HG02678 (cell line): ENCODE data around the gene SIGLEC12.
A peak's percentile ranks its signal among the peaks of the same experiment; 100 is the strongest.

Experiments
- ATAC-seq: cut with Tn5 transposase; IDR thresholded peaks from one replicate; pipeline ENCODE4 v1.9.1; 2021; ENCODE audit warnings: mild to moderate bottlenecking, moderate library complexity; ENCODE audit not compliant: unreplicated experiment

SIGLEC12 gene

DNA sequence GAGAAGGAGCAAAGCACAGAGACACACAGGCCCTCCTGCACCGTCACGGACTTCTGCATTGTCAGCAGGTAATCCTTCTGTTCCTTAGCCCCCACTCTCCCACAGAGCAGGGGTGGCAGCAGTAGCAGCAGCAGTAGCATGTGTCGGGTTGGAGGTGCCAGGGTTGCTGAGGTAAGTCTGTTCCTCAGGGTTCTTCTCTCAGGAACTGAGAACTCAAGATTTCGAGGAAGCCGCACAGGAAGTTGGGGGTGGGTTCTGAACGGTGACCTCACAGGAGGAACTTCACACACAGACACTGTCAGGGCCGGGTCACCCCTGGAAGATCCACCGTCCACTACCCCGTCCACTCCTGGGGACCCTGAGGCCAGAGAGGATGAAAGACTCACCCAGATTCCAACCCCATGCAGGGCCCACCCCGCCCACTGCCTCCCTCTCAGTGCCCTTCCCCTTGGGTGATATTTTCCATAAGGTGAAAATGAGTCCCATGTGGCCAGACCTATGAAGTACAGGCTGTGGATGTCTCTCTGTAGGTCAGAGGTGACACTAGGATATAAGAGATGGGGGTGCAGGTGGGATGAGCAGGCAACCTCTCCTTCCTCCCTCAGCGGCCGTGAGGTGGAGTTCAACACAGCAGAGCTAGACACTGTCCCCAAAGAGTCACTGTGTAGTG lies at the start of gene SIGLEC12:
TSS of gene SIGLEC12 (minus strand) at position 207 of the 670 bp plus-strand sequence. CDS start at position 140, 67 bp downstream.
- no peak for ATAC-seq

DNA sequence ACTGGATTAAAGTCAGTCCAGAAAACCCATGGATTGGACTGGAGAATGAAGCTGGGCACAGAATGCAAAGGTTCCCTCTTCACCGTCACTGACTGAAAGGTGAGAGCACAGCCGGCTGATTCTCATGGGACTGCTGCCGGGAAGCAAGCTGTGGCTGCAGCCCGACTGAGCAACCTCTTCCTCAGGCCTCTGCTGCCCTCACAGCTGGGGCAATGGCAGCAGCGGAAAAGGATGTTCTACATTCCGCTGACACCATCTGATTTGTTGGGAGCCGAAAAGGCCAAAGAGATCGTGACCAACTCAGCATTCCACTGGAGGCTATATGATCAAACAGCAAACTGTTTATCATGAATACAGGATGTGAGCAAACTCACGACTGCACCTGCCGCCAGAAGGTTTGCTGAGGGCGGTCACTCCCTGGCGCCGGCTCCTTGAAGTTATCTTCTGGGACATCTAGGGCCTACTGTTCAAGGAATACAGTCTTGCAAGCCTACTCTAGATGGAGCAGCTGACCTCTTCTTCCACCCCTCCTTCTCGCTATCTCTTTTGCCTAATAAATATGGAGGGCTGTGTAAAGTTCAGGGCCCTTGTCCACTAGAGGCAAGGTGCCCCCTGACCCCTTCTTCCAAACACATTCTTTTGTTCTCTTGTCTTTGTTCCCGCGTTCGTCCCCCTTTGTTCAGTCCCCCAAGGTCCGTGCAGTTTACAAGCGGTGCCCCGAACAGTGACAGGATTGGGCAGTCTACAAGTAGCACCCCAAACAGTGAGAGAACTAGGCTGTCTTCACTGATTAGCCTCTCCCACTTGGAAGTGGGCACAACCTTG lies 49.5 kb upstream of the SIGLEC12 start:
- ATAC-seq: no peak

DNA sequence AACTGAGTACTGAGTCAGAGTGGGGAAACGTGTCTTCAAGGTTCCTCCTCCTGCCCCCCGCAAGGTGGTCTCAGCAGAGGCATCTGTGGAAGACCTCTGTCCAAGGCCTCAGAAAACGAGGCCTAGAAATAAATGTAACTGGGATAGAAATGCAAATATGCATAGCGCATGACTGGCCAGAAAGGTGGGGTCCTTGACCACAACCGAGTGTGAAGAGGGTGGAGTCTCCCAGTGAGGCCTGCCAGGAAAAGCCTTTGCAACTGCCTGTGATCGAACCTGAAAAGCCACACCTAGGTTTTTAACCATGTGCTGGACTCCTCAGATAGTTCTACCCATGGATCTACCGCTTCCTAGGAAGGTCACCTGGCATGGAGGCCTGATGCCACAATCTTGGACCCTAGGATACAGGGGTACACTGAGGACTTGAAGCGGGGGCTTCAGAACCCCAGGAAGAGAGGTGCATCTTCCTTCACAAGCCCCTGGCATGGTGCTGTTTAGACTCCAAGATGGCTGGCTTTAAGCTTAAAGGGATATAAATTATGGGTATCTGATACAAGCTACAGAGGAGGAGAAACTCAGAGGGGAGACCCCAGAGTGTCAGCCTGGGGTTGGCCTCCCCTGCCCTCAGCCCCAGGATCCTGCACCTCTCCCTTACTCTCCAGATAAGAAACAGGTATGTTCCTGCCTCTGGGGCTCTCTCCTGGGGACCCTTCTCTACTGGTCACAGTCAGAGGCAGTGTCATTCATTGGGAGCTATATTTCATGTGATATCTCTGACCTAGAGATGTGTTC lies 48.1 kb upstream of the SIGLEC12 start:
- no peak for ATAC-seq

DNA sequence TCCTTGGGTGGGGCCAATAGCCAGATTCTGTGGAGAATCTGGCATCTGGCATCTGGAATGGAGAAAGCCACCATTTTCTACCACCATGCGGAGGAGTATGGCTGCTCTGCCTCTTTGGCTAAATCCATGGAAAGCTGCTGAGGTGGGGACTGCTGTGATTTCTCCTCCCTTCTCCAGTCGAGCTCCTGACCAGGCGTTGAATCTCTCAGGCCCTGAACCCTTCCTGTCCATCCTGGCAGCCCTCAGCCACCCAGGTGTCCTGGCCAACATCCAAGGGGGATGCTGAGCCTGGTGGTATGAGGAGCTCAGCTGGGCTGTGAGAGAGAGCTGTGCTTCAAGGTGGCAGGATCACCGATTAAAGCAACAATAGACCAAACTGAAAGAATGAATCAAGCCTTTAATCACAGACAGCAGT lies 47.3 kb upstream of the SIGLEC12 start:
- no peak for ATAC-seq

DNA sequence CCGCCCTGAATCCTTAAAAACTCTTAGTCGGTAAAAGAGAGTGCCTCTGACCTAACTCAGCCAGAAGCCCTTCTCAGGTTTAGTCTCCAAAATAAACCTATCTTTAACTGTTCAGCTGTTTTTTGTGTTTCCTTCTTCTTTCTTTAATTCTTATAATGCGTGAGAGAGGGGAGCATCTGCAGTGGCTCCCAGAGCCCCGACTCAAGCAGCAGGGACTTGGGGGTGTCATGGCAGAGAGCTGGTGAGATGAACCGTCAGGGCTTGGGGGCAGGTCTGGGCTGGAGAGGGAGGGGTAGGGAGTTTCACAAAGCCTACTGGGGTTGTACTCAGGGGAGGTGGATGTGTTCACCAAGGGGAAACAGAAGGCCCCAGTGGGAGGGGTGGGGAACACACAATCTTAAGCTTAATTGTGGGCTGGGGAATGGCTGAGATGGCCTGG lies 46.6 kb upstream of the SIGLEC12 start:
- ATAC-seq: no peak

DNA sequence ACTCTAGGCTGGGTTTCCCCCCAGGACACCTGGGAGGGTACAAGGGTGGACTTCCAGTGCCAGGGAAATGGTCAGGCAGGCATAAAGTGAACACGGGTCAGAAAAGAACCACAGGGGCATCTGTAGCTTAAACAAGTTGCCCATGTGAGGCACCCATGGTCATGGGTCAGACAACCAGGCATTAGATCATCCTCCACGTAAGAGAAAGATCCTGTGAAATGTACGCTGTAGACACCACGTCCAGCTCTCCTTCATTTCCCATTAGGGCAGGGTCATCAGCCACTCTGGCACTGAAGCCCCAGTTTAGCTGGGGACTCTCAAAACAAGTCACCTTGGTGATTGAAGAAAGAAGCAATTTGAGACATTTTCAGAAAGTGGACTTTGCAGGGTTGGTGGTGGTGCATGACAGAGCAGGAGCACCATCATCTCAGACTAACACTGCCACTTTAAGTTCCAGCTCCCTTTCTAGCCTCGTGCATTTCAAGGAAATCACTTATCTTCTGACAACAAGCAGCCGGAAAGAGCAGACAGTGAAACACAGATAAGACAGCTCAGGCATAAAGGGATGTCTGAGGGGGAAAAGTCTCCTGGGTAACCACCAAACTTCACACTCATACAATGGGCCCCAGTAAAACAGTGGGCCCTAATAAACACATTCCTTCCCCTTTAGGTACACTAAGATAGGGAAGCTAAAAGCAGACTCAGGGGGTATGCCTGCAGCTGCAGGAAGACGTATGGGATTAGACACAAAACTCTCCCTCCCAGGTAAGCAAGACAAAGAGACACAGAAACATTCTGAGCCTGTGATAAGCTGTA lies 46.0 kb upstream of the SIGLEC12 start:
- ATAC-seq: no peak

DNA sequence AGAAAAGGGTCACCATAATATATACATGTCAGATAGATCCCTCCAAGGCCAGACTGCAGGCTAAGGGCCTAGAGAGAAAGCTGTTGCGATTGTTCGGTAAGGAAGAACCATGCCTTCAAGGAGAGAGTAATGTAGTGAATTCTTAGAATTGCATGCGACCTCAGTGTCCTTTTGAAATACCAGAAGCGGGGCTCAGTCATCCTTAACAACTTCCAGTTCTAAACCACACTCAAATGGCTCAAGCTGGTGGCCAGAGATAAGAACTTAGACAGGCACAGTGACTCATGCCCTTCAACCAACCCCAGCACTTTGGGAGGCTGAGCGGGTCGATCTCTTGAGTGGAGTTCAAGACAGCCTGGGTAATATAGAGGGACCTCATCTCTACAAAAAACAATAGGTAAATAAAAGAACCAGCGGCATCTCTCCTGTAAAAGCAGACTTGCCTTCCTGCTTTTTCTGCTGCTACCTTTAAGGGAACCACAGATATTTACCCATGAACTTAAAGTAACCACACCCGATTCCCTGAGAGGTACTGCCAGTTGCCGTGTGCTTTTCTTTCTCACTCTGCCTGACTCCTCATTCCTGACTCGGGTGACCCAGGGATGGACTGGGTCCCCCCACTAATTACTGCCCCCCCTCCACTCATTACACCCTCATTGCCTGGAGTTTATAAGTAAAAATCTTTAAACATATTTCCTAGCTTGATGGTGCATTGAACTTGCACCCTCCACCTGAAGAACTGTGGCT lies 45.2 kb upstream of the SIGLEC12 start:
- ATAC-seq: no peak

DNA sequence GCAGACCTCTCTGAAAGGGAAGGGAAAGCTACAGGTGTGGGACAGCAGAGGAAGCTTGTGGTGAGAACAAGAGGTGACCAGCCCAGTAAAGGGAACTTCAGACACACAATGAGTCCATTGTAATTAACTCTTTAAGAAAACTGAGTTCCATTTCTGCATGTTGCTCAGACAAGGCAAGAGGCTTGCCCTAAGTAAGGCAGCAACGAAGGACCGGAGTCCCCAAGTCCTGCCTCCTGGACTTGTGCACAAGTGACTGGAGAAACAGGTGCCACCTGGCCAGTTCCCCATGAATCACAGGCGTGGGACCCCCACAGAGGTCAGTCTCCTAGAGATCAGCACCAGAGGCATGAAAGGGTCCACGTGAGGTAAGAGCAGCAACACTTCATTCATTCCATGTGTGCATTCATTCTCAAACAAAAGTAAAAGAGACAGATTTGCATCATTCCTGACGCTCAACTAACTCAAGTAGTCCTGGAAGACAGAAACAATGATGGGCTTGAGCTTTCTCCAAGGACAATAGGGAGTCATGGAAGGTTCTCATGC lies 44.6 kb upstream of the SIGLEC12 start:
- no peak for ATAC-seq

DNA sequence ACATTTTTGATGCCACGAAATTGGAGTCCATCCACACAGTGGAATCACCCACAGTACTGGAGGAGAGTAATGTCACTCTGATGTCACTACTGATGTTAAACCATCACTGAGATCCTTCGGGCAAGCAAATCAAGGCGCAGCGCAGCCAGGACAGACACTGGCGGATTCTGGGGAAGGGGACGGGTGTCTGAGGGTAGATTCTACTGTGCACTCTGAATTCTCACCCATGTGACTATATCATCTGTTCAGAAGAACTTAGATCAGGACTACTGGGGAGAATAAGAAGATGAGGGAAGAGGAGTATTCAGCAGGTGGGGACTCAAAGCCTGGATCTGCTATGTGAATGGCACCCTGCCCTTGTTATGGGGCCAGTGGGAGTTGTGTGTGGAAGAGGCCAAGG lies 42.4 kb upstream of the SIGLEC12 start:
- no peak for ATAC-seq

DNA sequence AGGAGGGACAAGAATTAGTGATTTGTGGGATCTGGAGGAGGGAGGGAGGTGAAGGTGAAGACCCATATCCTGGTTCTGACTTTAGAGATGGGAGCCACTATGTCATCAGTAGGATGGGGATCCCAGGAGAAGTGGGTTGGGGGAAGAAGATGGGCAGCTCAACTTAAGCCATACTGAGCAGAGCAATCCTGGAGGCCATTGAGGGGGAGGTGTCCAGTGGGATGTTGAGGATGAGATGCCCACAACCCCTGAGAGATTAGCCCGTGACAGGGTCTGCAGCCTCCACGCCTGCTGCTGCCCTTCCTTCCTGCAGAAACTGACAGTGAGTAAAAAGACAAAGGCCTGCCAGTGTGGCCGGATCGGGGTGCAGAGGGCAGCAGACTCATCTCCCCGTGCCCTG lies 41.1 kb upstream of the SIGLEC12 start:
- no peak for ATAC-seq

DNA sequence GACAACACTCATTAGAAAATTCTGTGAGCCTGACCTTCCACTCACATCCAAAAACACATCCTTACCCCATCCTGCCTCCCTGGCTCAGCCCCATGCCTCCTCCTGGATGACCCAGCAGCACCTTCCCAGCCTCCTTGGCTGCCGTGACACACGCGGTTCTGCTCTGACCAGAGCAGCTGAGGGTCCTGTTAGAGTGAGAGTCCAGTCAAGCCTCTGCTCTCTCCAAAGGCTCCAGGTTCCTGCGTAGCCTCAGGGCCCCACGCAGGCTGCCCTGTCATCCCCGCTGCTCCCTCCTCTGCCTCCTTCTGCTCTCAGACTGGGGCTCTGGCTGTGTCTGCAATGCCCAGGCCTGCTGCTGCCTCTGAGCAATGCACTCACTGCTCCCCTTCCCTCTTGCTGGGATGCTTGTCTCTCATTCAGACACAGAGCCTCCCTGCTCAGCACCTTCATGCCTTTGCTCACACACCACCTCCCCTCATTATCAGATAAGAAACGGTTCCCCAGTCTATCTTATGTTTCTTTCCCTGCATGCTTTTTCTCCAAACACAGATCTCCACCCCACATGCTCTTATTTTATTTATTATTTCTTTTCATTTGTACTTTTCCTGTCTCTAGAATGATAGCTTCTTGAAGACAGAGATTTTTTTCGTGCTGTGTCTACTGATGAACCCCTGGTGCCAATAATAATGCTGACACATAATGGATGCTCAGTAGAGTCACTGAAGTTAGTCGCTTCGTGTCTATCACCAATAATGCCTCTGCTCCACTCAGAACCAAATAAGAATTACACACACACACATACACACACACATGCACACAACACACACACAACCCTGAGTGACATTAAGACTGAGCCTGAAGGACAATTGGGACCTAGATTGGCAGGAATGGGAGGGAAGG lies 40.1 kb upstream of the SIGLEC12 start:
- no peak for ATAC-seq

DNA sequence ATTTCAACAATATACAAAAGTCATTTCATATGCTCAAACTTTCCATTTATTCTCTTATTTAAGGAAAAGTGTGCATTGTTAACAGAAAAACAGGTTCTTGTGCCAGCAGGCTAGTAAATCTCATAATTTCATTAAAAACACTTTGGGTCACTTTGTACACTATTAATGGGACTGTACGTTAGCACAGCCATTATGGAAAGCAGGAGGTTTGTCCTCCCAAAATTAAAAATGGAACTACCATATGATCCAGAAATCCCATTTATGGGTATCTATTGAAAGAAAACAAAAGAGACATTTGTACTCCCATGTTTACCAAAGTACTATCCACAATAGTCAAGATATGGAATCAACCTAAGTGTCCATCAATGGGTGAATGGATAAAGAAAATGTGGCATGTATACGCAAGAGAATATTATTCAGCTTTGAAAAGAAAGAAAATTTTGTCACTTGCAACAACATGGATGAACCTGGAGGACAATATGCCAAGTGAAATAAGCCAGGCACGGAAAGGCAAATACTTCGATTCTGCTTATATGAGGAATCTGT lies 38.3 kb upstream of the SIGLEC12 start:
- ATAC-seq: no peak

DNA sequence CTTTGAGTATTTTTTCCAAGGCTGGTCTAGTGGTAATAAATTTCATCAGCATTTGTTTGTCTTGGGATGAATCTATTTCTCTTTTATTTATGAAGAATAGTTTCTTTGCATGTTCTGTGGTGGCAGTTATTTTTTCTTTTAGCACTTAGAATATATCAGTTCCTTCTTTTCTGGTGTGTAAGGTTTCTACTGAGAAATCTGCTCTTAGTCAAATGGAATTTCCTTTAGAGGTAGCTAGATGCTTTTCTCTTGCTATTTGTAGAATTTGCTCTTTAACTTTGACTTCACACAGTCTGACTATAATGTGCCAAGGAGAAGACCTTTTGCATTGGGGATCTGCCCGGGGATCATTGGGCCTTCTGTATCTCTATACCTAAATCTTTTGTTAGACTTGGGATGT lies 33.9 kb upstream of the SIGLEC12 start:
- ATAC-seq: no peak

DNA sequence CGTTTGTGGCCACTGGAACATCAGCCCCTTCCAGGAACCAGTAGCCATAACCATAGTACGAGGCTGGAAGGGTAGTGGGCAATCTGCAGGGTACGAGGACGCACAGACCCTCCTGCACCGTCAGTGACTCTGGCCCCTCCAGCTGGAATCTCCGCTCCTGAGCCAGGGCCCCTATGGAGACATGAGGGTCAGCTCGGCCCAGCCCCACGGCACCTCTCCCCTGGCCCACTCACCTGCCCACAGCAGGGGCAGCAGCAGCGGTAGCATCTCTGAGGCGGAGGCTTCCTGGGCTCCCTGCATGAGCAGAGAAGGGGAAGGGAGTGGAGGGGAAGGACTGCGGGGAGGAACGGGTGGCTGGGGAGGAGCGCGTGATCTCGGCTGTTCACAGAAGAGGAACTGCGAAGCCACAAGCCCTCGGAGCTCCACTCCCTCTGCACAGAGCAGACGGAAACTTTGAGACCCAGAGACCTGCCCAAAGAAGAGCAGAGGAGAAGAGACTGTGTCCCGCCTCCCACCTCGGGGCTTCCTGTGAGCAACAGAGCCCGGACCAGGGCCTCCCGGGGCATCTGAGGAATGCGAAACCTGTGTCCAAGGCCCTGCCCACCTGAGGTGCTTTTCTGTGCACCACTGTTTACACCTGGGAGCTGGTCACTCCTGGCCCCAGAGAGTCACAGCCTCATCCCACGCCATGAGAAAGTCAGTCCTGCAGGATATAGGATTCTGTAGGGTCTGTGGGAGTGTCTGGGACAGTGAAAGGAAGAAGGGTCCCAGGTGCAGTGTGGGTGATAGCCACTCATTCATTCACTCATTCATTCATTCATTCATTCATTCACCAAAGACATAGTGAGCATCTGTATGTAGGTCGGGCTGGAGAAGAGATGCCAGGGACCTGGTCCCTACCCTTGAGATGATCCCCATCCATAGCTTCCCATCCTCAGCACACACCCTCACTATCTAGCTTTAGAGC lies 30.0 kb upstream of the SIGLEC12 start, which contains the start of gene SIGLEC6:
TSS of gene SIGLEC6 (minus strand) at position 322 of the 967 bp plus-strand sequence. CDS start at position 300, 22 bp downstream.
- peak; percentile 55 for ATAC-seq

DNA sequence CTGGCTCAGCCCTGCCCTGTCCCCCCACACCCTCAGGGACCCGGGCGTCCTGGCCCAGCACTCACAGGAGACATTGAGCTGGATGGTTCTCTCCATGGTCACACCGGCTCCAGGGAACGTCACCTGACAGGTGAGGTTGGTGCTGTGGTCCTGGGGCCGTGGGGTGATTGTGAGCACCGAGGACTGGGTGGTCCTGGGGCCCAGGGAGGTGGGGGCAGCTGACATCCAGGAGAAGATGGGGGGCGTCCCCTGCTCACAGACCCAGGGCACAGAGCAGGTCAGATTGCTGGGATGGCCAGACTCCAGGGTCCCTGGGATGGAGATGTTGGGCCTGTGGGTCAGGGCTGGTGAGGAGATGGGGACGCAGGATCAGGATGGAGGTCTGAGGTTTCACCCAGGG lies 29.0 kb upstream of the SIGLEC12 start:
- ATAC-seq: no peak

DNA sequence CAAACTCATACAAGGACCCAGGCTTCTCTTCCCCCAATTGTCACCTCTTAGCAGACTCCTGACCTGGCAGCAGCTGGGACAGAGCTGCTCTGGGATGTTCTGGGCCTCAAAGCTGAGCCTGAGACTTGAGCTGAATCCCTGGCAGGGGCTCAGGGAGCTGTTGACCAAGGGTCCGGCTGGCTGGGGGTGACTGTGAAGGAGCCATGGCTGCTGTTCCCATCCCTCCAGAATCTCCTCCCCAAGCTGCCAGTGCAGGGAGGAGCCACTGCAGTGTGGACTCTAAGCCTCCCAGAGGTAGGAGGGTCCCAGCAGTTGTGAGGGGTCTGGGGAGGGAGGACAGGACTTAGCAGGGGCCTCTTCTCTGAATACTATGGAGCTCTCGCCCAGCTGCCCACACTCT lies 27.7 kb upstream of the SIGLEC12 start:
- ATAC-seq: no peak

DNA sequence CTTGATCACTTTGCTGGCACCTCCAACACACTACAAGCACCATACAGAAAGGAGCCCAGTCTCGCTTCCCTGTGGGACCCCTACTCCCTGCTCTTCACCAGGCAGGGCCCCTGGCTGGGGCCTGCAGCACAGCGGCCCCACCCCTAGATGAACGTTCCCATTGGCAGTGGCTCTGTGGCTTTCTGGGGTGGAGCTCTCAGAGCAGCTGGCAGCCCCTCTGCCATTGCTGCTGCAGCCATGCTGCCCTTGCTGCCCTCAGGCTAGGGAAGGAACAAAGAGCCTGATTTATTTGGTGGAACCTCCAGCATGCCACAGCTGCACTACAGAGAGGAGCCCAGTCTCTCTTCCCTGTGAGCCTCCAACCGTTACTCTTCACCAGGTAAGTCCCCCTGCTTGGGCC lies 24.1 kb upstream of the SIGLEC12 start:
- no peak for ATAC-seq
